HepG2 (cell line): ENCODE measurements around the gene TWNK. TPM values are rescaled to one million over a fixed set of nuclear protein-coding genes. Genes with fewer than 3 reads are reported as not detected.

Experiments
- ETV6 ChIP-seq: sonication (generic); formaldehyde crosslinking; conservative IDR thresholded peaks from 2 replicates; pipeline ENCODE4 v1.4.0; 2020; ENCODE audit warnings: missing genetic modification reagents
- GMEB2 ChIP-seq: IDR thresholded peaks from 2 replicates; pipeline ENCODE4 v1.6.1; 2016; ENCODE audit warnings: missing biosample characterization, missing genetic modification reagents, low read depth
- HNRNPLL ChIP-seq: fragments of 200-400 bp; formaldehyde crosslinking; IDR thresholded peaks from 2 replicates; pipeline ENCODE4 v1.6.1; 2017; ENCODE audit warnings: mild to moderate bottlenecking, low read depth, low read length; ENCODE audit not compliant: poor library complexity, severe bottlenecking
- KLF13 ChIP-seq: sonication (generic); formaldehyde crosslinking; IDR thresholded peaks from 2 replicates; pipeline ENCODE4 v1.4.0; 2020; ENCODE audit warnings: mild to moderate bottlenecking, missing genetic modification reagents
- NCOR1 ChIP-seq: fragments of 200-600 bp; sonication (generic); IDR thresholded peaks from 2 replicates; pipeline ENCODE4 v1.7.0; 2017; ENCODE audit warnings: antibody characterized with exemption, low read length, borderline replicate concordance
- NR2C2 ChIP-seq: sonication (generic); formaldehyde crosslinking; IDR thresholded peaks from 2 replicates; pipeline ENCODE4 v1.4.0; 2020; ENCODE audit warnings: missing genetic modification reagents, mild to moderate bottlenecking, moderate library complexity, borderline replicate concordance
- SP1 ChIP-seq, 2 experiments: fragments of 450-650 bp in 1 of 2; sonication (generic) in 1 of 2; formaldehyde crosslinking in 1 of 2; IDR thresholded peaks; 2 replicates each; pipeline versions ENCODE4 v1.4.0 to v1.6.1; 2016 to 2020; ENCODE audit warnings: missing genetic modification reagents in 1 of 2
- U2AF2 ChIP-seq: fragments of 200-400 bp; formaldehyde crosslinking; IDR thresholded peaks from 2 replicates; pipeline ENCODE4 v1.6.1; 2017; ENCODE audit warnings: low read depth, mild to moderate bottlenecking, low read length
- ZNF317 ChIP-seq: sonication (generic); formaldehyde crosslinking; IDR thresholded peaks from 2 replicates; pipeline ENCODE4 v1.5.0; 2020; ENCODE audit warnings: mild to moderate bottlenecking, missing genetic modification reagents
- ZNF335 ChIP-seq: sonication (generic); formaldehyde crosslinking; IDR thresholded peaks from 2 replicates; pipeline ENCODE4 v1.4.0; 2020; ENCODE audit warnings: missing genetic modification reagents
- ZNF496 ChIP-seq: sonication (generic); formaldehyde crosslinking; IDR thresholded peaks from 2 replicates; pipeline ENCODE4 v1.8.1; 2023; ENCODE audit warnings: mild to moderate bottlenecking, moderate library complexity, missing genetic modification reagents; ENCODE audit not compliant: insufficient replicate concordance
- ZNF546 ChIP-seq: sonication (generic); formaldehyde crosslinking; conservative IDR thresholded peaks from 2 replicates; pipeline ENCODE4 v1.8.1; 2023; ENCODE audit warnings: mild to moderate bottlenecking, missing genetic modification reagents
- ZNF619 ChIP-seq: sonication (generic); formaldehyde crosslinking; IDR thresholded peaks from 2 replicates; pipeline ENCODE4 v1.4.0; 2020; ENCODE audit warnings: mild to moderate bottlenecking, missing genetic modification reagents
- polyA plus RNA-seq, 8 experiments: library from polyadenylated mRNA; depleted of rRNA in 3 of 8; stranded (reverse) in 7 of 8; unstranded in 1 of 8; fragments of >200 nt; fragmentation: Illumina TruSeq in 4 of 8; extraction: Trizol in 4 of 8; gene quantifications; 2 replicates each; pipeline versions ENCODE4 v1.2.1 to v1.2.3, GENCODE V29; 2011 to 2016; ENCODE audit warnings: low read depth in 4 of 8, missing spikeins in 1 of 8, mixed read lengths in 1 of 8; ENCODE audit not compliant: insufficient read depth in 1 of 8
- total RNA-seq, 5 experiments: library from RNA; depleted of rRNA; stranded (reverse); fragments of >200 nt; fragmentation: Illumina TruSeq; extraction: Trizol; gene quantifications; 2 replicates each; pipeline ENCODE4 v1.2.3, GENCODE V29; 2016; ENCODE audit warnings: low read depth in 1 of 5
- TF ChIP-seq, protein P1 (sequence below): sonication (generic); formaldehyde crosslinking; IDR thresholded peaks from 2 replicates; pipeline ENCODE4 v1.4.0; 2020; ENCODE audit warnings: missing genetic modification reagents
- TF ChIP-seq, protein P2 (sequence below), 2 experiments: IDR thresholded peaks; 2 replicates each; pipeline ENCODE4 v1.6.1; 2011 to 2012; ENCODE audit warnings: low read length in 2 of 2, borderline replicate concordance in 1 of 2, low read depth in 1 of 2, mild to moderate bottlenecking in 1 of 2, moderate library complexity in 1 of 2
- TF ChIP-seq, protein P3 (sequence below): sonication (generic); formaldehyde crosslinking; IDR thresholded peaks from 2 replicates; pipeline ENCODE4 v1.5.1; 2020; ENCODE audit warnings: missing genetic modification reagents, mild to moderate bottlenecking, borderline replicate concordance

The TWNK gene
- total and polyA plus RNA-seq, 2 of the 13 experiments (the other 11 are each of a cell fraction or from before 2014, with no cell fraction given), result 10.7 to 16.5 TPM

DNA sequence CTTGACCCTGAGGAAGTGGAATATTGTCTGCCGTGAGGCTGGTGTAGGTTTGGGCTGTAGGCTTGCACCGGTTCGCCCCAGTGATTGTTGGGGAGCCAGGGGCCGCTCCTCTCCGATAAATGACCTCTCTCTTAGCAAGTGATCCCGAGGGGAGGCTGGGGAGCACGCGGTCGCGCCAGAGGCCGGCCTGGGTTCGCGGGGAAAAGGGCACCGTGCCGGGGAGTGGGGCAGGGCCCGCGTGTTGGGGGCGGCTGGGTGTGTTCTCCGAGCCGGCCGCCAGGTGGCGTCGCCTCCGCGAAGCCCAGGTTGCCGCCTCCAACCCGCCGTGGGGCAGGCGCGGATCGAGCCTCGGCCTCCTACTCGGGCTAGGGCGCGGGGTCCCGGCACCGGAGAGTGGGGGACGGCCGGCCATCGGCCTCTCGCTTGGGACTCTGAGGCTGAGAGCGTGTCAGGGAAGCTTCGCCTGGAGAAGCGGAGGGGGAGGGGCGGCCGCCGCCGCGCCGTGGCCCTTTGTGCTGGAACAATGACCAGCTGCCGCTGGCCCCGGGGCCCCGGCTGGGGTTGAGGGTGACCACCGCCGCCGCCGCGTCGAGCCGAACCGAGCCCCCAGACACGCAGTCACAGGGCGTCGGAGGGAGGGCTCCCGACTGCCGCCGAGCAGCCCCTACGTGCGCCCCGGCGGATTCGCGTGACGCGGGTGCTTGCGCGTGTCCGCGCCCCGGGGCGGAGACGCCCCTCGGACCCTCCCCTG lies 11.8 kb downstream of the TWNK start (continued):
- TF ChIP-seq, protein P1, sequence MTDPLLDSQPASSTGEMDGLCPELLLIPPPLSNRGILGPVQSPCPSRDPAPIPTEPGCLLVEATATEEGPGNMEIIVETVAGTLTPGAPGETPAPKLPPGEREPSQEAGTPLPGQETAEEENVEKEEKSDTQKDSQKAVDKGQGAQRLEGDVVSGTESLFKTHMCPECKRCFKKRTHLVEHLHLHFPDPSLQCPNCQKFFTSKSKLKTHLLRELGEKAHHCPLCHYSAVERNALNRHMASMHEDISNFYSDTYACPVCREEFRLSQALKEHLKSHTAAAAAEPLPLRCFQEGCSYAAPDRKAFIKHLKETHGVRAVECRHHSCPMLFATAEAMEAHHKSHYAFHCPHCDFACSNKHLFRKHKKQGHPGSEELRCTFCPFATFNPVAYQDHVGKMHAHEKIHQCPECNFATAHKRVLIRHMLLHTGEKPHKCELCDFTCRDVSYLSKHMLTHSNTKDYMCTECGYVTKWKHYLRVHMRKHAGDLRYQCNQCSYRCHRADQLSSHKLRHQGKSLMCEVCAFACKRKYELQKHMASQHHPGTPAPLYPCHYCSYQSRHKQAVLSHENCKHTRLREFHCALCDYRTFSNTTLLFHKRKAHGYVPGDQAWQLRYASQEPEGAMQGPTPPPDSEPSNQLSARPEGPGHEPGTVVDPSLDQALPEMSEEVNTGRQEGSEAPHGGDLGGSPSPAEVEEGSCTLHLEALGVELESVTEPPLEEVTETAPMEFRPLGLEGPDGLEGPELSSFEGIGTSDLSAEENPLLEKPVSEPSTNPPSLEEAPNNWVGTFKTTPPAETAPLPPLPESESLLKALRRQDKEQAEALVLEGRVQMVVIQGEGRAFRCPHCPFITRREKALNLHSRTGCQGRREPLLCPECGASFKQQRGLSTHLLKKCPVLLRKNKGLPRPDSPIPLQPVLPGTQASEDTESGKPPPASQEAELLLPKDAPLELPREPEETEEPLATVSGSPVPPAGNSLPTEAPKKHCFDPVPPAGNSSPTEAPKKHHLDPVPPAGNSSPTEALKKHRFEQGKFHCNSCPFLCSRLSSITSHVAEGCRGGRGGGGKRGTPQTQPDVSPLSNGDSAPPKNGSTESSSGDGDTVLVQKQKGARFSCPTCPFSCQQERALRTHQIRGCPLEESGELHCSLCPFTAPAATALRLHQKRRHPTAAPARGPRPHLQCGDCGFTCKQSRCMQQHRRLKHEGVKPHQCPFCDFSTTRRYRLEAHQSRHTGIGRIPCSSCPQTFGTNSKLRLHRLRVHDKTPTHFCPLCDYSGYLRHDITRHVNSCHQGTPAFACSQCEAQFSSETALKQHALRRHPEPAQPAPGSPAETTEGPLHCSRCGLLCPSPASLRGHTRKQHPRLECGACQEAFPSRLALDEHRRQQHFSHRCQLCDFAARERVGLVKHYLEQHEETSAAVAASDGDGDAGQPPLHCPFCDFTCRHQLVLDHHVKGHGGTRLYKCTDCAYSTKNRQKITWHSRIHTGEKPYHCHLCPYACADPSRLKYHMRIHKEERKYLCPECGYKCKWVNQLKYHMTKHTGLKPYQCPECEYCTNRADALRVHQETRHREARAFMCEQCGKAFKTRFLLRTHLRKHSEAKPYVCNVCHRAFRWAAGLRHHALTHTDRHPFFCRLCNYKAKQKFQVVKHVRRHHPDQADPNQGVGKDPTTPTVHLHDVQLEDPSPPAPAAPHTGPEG (CRISPR knock-in tag), result no peak
- TF ChIP-seq U2AF2 (no peak), NCOR1 (no peak), GMEB2 (CRISPR knock-in tag) (no peak; the same call in 1 of the 2 replicates), ZNF546 (CRISPR knock-in tag) (no peak), NR2C2 (peak; percentile 39; the same call in 1 of the 2 replicates), ZNF335 (CRISPR knock-in tag) (no peak), ZNF619 (CRISPR knock-in tag) (no peak), SP1 (IDR thresholded peaks at IDR 0.05) (no peak), SP1 (CRISPR knock-in tag; IDR thresholded peaks at IDR 0.05) (peak; percentile 44; the same call in 1 of the 2 replicates), KLF13 (CRISPR knock-in tag) (no peak), HNRNPLL (no peak), ETV6 (CRISPR knock-in tag) (no peak), ZNF496 (CRISPR knock-in tag) (no peak), ZNF317 (peak; percentile 53; the same call in 1 of the 2 replicates)
- TF ChIP-seq, protein P2, sequence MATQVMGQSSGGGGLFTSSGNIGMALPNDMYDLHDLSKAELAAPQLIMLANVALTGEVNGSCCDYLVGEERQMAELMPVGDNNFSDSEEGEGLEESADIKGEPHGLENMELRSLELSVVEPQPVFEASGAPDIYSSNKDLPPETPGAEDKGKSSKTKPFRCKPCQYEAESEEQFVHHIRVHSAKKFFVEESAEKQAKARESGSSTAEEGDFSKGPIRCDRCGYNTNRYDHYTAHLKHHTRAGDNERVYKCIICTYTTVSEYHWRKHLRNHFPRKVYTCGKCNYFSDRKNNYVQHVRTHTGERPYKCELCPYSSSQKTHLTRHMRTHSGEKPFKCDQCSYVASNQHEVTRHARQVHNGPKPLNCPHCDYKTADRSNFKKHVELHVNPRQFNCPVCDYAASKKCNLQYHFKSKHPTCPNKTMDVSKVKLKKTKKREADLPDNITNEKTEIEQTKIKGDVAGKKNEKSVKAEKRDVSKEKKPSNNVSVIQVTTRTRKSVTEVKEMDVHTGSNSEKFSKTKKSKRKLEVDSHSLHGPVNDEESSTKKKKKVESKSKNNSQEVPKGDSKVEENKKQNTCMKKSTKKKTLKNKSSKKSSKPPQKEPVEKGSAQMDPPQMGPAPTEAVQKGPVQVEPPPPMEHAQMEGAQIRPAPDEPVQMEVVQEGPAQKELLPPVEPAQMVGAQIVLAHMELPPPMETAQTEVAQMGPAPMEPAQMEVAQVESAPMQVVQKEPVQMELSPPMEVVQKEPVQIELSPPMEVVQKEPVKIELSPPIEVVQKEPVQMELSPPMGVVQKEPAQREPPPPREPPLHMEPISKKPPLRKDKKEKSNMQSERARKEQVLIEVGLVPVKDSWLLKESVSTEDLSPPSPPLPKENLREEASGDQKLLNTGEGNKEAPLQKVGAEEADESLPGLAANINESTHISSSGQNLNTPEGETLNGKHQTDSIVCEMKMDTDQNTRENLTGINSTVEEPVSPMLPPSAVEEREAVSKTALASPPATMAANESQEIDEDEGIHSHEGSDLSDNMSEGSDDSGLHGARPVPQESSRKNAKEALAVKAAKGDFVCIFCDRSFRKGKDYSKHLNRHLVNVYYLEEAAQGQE (IDR thresholded peaks at IDR 0.05; ENCODE audit: borderline replicate concordance in 1 of 2, low read depth in 1 of 2, low read length in 2 of 2), result 0 out of 4 replicates have a peak, but pooled peaks of 1 of the 2 experiments have one; percentile 9
- TF ChIP-seq, protein P3, sequence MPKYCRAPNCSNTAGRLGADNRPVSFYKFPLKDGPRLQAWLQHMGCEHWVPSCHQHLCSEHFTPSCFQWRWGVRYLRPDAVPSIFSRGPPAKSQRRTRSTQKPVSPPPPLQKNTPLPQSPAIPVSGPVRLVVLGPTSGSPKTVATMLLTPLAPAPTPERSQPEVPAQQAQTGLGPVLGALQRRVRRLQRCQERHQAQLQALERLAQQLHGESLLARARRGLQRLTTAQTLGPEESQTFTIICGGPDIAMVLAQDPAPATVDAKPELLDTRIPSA, result no peak
